ENCODE measurements around the gene VSIG4.

VSIG4 gene

GRCh38 chrX:66050140-66050569 is 10.3 kb upstream of the VSIG4 start:
- H3K4me3 ChIP-seq (IDR thresholded peaks at IDR 0.05; ENCODE audit: insufficient read depth, low read depth, low read length): no peak overlapping the region
- no peaks in the 10 kb centered on the region for H3K27me3 ChIP-seq (ENCODE audit: insufficient read depth, low read depth)
- no peak overlapping the region for H2AFZ ChIP-seq (ENCODE audit: low read depth)
- H4K20me1 ChIP-seq (ENCODE audit: insufficient read depth): no peaks in the 10 kb centered on the region
- H3K4me2 ChIP-seq: no peak overlapping the region
- H3K36me3 ChIP-seq (ENCODE audit: insufficient read depth): no peaks in the 10 kb centered on the region
- H3K27ac ChIP-seq: no peak overlapping the region
- no peaks in the 10 kb centered on the region for H3K79me2 ChIP-seq (ENCODE audit: insufficient read depth, low read depth)
- H3K9ac ChIP-seq: no peak overlapping the region
- peaks cover 12% of the 10 kb centered on the region for H3K4me1 ChIP-seq (ENCODE audit: low read depth, poor library complexity, severe bottlenecking)
- no peak for TF ChIP-seq CTCF (conservative IDR thresholded peaks at IDR 0.05; ENCODE audit: low read depth, low read length)

- Histone ChIP-seq H2AFZ (ENCODE audit: low read depth) (no peak overlapping the region), H3K79me2 (ENCODE audit: insufficient read depth, low read depth) (no peaks in the 10 kb centered on the region), H3K9ac (no peak overlapping the region), H3K4me3 (IDR thresholded peaks at IDR 0.05; ENCODE audit: insufficient read depth, low read depth, low read length) (no peak overlapping the region), H3K36me3 (ENCODE audit: insufficient read depth) (no peaks in the 10 kb centered on the region), H4K20me1 (ENCODE audit: insufficient read depth) (no peaks in the 10 kb centered on the region), H3K4me2 (no peak overlapping the region), H3K4me1 (ENCODE audit: low read depth, poor library complexity, severe bottlenecking) (peaks cover 12% of the 10 kb centered on the region), H3K27ac (no peak overlapping the region), H3K27me3 (ENCODE audit: insufficient read depth, low read depth) (no peaks in the 10 kb centered on the region)
- TF ChIP-seq CTCF (conservative IDR thresholded peaks at IDR 0.05; ENCODE audit: low read depth, low read length): no peak
Observed at GRCh38 chrX:66049056-66049455, 9.2 kb upstream of the VSIG4 start.

- H3K4me1 ChIP-seq (ENCODE audit: low read depth, poor library complexity, severe bottlenecking): peaks cover 12% of the 10 kb centered on the region
- no peaks in the 10 kb centered on the region for H4K20me1 ChIP-seq (ENCODE audit: insufficient read depth)
- H2AFZ ChIP-seq (ENCODE audit: low read depth): peak overlapping the region; percentile 18; the same call in 1 of the 2 replicates
- no peak overlapping the region for H3K9ac ChIP-seq
- no peak overlapping the region for H3K4me3 ChIP-seq (IDR thresholded peaks at IDR 0.05; ENCODE audit: insufficient read depth, low read depth, low read length)
- TF ChIP-seq CTCF (conservative IDR thresholded peaks at IDR 0.05; ENCODE audit: low read depth, low read length): no peak
- H3K27ac ChIP-seq: no peak overlapping the region
- no peaks in the 10 kb centered on the region for H3K27me3 ChIP-seq (ENCODE audit: insufficient read depth, low read depth)
- H3K79me2 ChIP-seq (ENCODE audit: insufficient read depth, low read depth): no peaks in the 10 kb centered on the region
- H3K4me2 ChIP-seq: peak overlapping the region; percentile 34; the same call in 1 of the 2 replicates
- no peaks in the 10 kb centered on the region for H3K36me3 ChIP-seq (ENCODE audit: insufficient read depth)
Observed at GRCh38 chrX:66046612-66047235, 6.8 kb upstream of the VSIG4 start.

GRCh38 chrX:66045894-66046293 is 6.0 kb upstream of the VSIG4 start:
- Histone ChIP-seq H3K27me3 (ENCODE audit: insufficient read depth, low read depth) (no peaks in the 10 kb centered on the region), H3K4me3 (IDR thresholded peaks at IDR 0.05; ENCODE audit: insufficient read depth, low read depth, low read length) (no peak overlapping the region), H3K4me1 (ENCODE audit: low read depth, poor library complexity, severe bottlenecking) (peaks cover 12% of the 10 kb centered on the region), H3K79me2 (ENCODE audit: insufficient read depth, low read depth) (no peaks in the 10 kb centered on the region), H3K27ac (no peak overlapping the region), H4K20me1 (ENCODE audit: insufficient read depth) (no peaks in the 10 kb centered on the region), H3K4me2 (no peak overlapping the region), H2AFZ (ENCODE audit: low read depth) (no peak overlapping the region), H3K9ac (no peak overlapping the region), H3K36me3 (ENCODE audit: insufficient read depth) (no peaks in the 10 kb centered on the region)
- no peak for TF ChIP-seq CTCF (conservative IDR thresholded peaks at IDR 0.05; ENCODE audit: low read depth, low read length)

Measured in KMS-11 (cell line).